Ascending aorta (tissue), 2 donors: Measurements from ENCODE around the gene CAMTA1. TPM values are rescaled to one million over a fixed set of nuclear protein-coding genes. Genes with fewer than 3 reads are reported as not detected.
"Not testable (repeated sequence)": the region's sequence is repeated elsewhere in the genome, so short reads cannot be mapped to it uniquely, and the experiment has no call there.

Source experiments
- DNase-seq, 2 donors: peaks; one replicate each; pipeline ENCODE4 v3.0.0-alpha.2; 2019; ENCODE audit warnings: low spot score in 2 of 2
- H3K27ac ChIP-seq, 2 donors: fragments of 200-600 bp; sonication (generic); one replicate each; pipeline ENCODE4 v1.5.1; 2016 to 2017; ENCODE audit warnings: mild to moderate bottlenecking in 1 of 2
- H3K27me3 ChIP-seq: fragments of 200-600 bp; sonication (generic); one replicate; pipeline ENCODE4 v1.5.1; 2017
- H3K36me3 ChIP-seq, 2 donors: fragments of 200-600 bp; sonication (generic); one replicate each; pipeline ENCODE4 v1.5.1; 2016
- H3K4me1 ChIP-seq, 2 donors: fragments of 200-600 bp; sonication (generic); one replicate each; pipeline ENCODE4 v1.5.1; 2016 to 2017; ENCODE audit warnings: mild to moderate bottlenecking in 1 of 2
- H3K4me3 ChIP-seq, 2 donors: fragments of 200-600 bp; sonication (generic); one replicate each; pipeline ENCODE4 v1.5.1; 2016 to 2017; ENCODE audit warnings: mild to moderate bottlenecking in 1 of 2
- H3K9me3 ChIP-seq, 2 donors: fragments of 200-600 bp; sonication (generic); one replicate each; pipeline ENCODE4 v1.5.1; 2016
- intact Hi-C: fragments of 100-400 bp; cut with DNase I; formaldehyde crosslinking; loops from one replicate; pipeline ENCODE4 v1.15.1; 2023
- total RNA-seq: library from RNA; depleted of rRNA; stranded (reverse); fragments of >200 nt; gene quantifications from one replicate; pipeline ENCODE4 v1.1.0, GENCODE V29; 2016
- TF ChIP-seq, protein P1 (sequence below), 3 experiments: fragments of 200-600 bp in 2 of 3; fragments of 450-650 bp in 1 of 3; sonication (generic) in 2 of 3; IDR thresholded peaks; one replicate each; pipeline ENCODE4 v1.5.1; 2016 to 2019; ENCODE audit warnings: antibody characterized with exemption in 3 of 3, mild to moderate bottlenecking in 1 of 3, moderate library complexity in 1 of 3

CAMTA1 gene
- total RNA-seq, 1 donor from 2014 or later, result 53.3 TPM

- intact Hi-C loops, result no loop called here
- no peak overlapping the region for H3K4me3 ChIP-seq
- no peaks in the 10 kb centered on the region for H3K4me1 ChIP-seq
- peak in 1 of 2 donors; percentile 48 for DNase-seq
- TF ChIP-seq, protein P1, sequence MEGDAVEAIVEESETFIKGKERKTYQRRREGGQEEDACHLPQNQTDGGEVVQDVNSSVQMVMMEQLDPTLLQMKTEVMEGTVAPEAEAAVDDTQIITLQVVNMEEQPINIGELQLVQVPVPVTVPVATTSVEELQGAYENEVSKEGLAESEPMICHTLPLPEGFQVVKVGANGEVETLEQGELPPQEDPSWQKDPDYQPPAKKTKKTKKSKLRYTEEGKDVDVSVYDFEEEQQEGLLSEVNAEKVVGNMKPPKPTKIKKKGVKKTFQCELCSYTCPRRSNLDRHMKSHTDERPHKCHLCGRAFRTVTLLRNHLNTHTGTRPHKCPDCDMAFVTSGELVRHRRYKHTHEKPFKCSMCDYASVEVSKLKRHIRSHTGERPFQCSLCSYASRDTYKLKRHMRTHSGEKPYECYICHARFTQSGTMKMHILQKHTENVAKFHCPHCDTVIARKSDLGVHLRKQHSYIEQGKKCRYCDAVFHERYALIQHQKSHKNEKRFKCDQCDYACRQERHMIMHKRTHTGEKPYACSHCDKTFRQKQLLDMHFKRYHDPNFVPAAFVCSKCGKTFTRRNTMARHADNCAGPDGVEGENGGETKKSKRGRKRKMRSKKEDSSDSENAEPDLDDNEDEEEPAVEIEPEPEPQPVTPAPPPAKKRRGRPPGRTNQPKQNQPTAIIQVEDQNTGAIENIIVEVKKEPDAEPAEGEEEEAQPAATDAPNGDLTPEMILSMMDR (IDR thresholded peaks at IDR 0.05), result no peak
- no peaks in the 10 kb centered on the region for H3K9me3 ChIP-seq
- no peaks in the 10 kb centered on the region for H3K27me3 ChIP-seq
- no peak overlapping the region for H3K27ac ChIP-seq
- H3K36me3 ChIP-seq, result no peaks in the 10 kb centered on the region
These were observed 624.0 kb downstream of the CAMTA1 start for GRCh38 chr1:7409278-7409677.

GRCh38 chr1:7410156-7410555, 624.9 kb downstream of the CAMTA1 start:
- intact Hi-C loops, result no loop called here
- peak in 1 of 2 donors; percentile 22 for DNase-seq
- Histone ChIP-seq H3K9me3 (no peaks in the 10 kb centered on the region), H3K27me3 (no peaks in the 10 kb centered on the region), H3K4me3 (no peak overlapping the region), H3K36me3 (no peaks in the 10 kb centered on the region), H3K27ac (no peak overlapping the region), H3K4me1 (no peaks in the 10 kb centered on the region)
- TF ChIP-seq, protein P1 (IDR thresholded peaks at IDR 0.05), result no peak

DNA sequence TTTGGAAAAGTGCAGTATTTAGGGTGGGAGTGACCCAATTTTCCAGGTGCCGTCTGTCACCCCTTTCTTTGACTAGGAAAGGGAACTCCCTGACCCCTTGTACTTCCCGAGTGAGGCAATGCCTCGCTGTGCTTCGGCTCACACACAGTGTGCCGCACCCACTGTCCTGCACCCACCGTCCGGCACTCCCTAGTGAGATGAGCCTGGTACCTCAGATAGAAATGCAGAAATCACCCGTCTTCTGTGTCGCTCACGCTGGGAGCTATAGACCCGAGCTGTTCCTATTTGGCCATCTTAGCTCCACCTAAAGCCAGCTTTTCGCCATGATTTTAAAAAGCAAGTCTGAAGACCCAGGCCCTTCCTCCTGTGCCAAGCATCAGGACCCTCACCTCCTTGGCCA, 632.4 kb downstream of the CAMTA1 start:
- H3K36me3 ChIP-seq, intact Hi-C loops, DNase-seq: not testable (repeated sequence)

GRCh38 chr1:7418442-7419080, 633.3 kb downstream of the CAMTA1 start:
- TF ChIP-seq, protein P1 (IDR thresholded peaks at IDR 0.05), result no peak
- H3K36me3 ChIP-seq, result no peaks in the 10 kb centered on the region
- H3K4me1 ChIP-seq, result no peaks in the 10 kb centered on the region
- intact Hi-C loops, result no loop called here
- no peak overlapping the region for H3K4me3 ChIP-seq
- peaks cover 0 to 7% of the 10 kb centered on the region in 2 donors for H3K9me3 ChIP-seq
- peak in 1 of 2 donors; percentile 31 for DNase-seq
- no peak overlapping the region for H3K27ac ChIP-seq
- no peaks in the 10 kb centered on the region for H3K27me3 ChIP-seq

More for the DNA sequence above, 632.4 kb downstream of the CAMTA1 start:
- H3K4me1 ChIP-seq, H3K27ac ChIP-seq, H3K27me3 ChIP-seq, H3K9me3 ChIP-seq, H3K4me3 ChIP-seq: not testable (repeated sequence)

DNA sequence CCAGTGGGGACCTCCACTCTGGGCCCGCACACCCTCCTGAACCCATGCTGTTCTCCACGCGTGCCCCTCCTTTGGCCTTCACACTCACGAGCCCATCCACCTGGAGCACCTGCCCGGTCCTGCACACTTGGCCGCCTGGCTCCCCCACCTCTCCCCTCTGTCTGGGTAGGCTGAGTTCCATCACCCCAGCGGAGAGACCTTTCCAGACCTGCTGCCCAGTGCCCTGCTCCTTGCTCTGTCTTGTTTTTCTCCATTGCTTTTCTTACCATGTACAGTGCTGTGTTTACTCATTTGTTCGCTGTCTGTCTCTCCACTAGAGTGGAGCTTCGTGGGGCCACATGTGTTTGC, 634.8 kb downstream of the CAMTA1 start:
- Histone ChIP-seq H3K4me1 (no peaks in the 10 kb centered on the region), H3K27me3 (no peaks in the 10 kb centered on the region), H3K4me3 (no peak overlapping the region), H3K9me3 (peaks cover 0 to 7% of the 10 kb centered on the region in 2 donors), H3K27ac (no peak overlapping the region), H3K36me3 (no peaks in the 10 kb centered on the region)
- TF ChIP-seq, protein P1 (IDR thresholded peaks at IDR 0.05), result no peak
- intact Hi-C loops, result no loop called here
- peak in 1 of 2 donors; percentile 55 for DNase-seq

GRCh38 chr1:7420470-7421100, 635.3 kb downstream of the CAMTA1 start:
- Histone ChIP-seq H3K9me3 (peaks cover 0 to 7% of the 10 kb centered on the region in 2 donors), H3K36me3 (no peaks in the 10 kb centered on the region), H3K4me3 (no peak overlapping the region), H3K27me3 (no peaks in the 10 kb centered on the region), H3K4me1 (no peaks in the 10 kb centered on the region), H3K27ac (no peak overlapping the region)
- intact Hi-C loops, result no loop called here
- peak in 1 of 2 donors; percentile 50 for DNase-seq
- TF ChIP-seq, protein P1 (IDR thresholded peaks at IDR 0.05), result no peak
